ENCODE data around the gene MALRD1.

DNA sequence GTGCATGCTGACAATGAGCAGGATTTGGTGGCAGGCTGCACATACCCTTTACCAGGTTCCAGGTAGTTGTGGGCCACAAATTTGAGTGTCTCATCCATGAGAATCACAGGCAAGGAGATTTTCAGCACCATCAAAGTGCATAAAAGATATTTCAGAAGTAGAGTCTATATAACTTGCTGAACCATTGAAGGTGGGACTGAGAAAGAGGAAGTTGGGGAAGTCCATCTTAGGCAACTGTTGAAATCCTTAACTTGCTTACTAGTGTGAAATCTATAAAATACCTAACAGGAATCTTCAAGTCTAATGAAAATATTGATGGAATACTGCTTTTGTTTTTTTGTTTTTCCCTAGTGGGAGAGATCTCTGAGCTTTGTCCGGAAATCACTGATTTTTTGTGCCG, 442.6 kb downstream of the MALRD1 start:
- TF ChIP-seq EZH2 (IDR thresholded peaks at IDR 0.05; ENCODE audit: insufficient read depth, poor library complexity, severe bottlenecking) (no peak), EZH2phosphoT487 (IDR thresholded peaks at IDR 0.05; ENCODE audit: insufficient read depth, low read depth) (no peak)

Measured in GM23248 (cell line).